K562 (cell line): ENCODE data around the gene MED15. TPM values are rescaled to one million over a fixed set of nuclear protein-coding genes. Genes with fewer than 3 reads are reported as not detected.

ENCODE experiments used
- BCOR ChIP-seq: fragments of 450-650 bp; IDR thresholded peaks from 2 replicates; pipeline ENCODE4 v1.6.1; 2016
- CCAR2 ChIP-seq: fragments of 200-400 bp; formaldehyde crosslinking; IDR thresholded peaks from 2 replicates; pipeline ENCODE4 v1.6.1; 2017; ENCODE audit warnings: mild to moderate bottlenecking, low read depth, low read length
- PHF8 ChIP-seq: fragments of 200-600 bp; sonication (generic); IDR thresholded peaks from 2 replicates; pipeline ENCODE4 v1.6.1; 2012; ENCODE audit warnings: mixed run types, mild to moderate bottlenecking, inconsistent platforms, low read length, moderate library complexity, borderline replicate concordance
- SMAD1 ChIP-seq: fragments of 150-350 bp; IDR thresholded peaks from 2 replicates; pipeline ENCODE4 v1.6.1; 2014; ENCODE audit warnings: low read length, low read depth; ENCODE audit not compliant: partially characterized antibody
- TBL1XR1 ChIP-seq, 2 experiments: IDR thresholded peaks; 2 replicates each; pipeline ENCODE4 v1.6.1; 2012; ENCODE audit warnings: improper control_type of control experiment in 2 of 2, low read length in 2 of 2, mild to moderate bottlenecking in 1 of 2
- ZNF668 ChIP-seq: fragments of 250-450 bp; sonication (Bioruptor Pico); IDR thresholded peaks from 2 replicates; pipeline ENCODE4 v1.8.0; 2022; ENCODE audit warnings: mild to moderate bottlenecking, inconsistent platforms
- polyA plus RNA-seq, 8 experiments: library from polyadenylated mRNA; depleted of rRNA in 4 of 8; stranded (reverse) in 5 of 8; unstranded in 3 of 8; fragments of >200 nt; fragmentation: Nextera tagmentation in 2 of 8; fragmentation: Illumina TruSeq in 1 of 8; extraction: Ambion mirVana in 2 of 8; extraction: Trizol in 1 of 8; gene quantifications; 2 replicates each; pipeline versions ENCODE4 v1.2.1 to v1.2.3, GENCODE V29; 2011 to 2014; ENCODE audit warnings: inconsistent platforms in 1 of 8, missing spikeins in 1 of 8
- total RNA-seq, 7 experiments: library from RNA; depleted of rRNA in 6 of 7; stranded (reverse); fragments of >200 nt in 6 of 7; fragmentation: Illumina TruSeq in 2 of 7; extraction: Trizol in 2 of 7; gene quantifications; 2 replicates each; pipeline versions ENCODE4 v1.2.1 to v1.2.3, GENCODE V29; 2011 to 2021; ENCODE audit warnings: low replicate concordance in 1 of 7
- TF ChIP-seq, protein P1 (sequence below), 2 experiments: IDR thresholded peaks; 2 replicates each; pipeline ENCODE4 v1.6.1; 2012; ENCODE audit warnings: improper control_type of control experiment in 2 of 2, low read depth in 2 of 2, low read length in 2 of 2, borderline replicate concordance in 1 of 2

The MED15 gene
- total and polyA plus RNA-seq, 9 of the 15 experiments (the other 6 are each of a cell fraction or from before 2014, with no cell fraction given): 4.0 to 271 (median 60.1) TPM

GRCh38 chr22:20509344-20510047, 2.1 kb downstream of the MED15 start (continued):
- TF ChIP-seq ZNF668 (CRISPR knock-in tag) (peak; percentile 67; the same call in 1 of the 2 replicates), TBL1XR1 (IDR thresholded peaks at IDR 0.05; ENCODE audit: low read length in 2 of 2) (peak in 1 of 2 experiments; percentile 74; a peak in 2 of 4 replicates), BCOR (no peak), CCAR2 (0 out of 2 replicates have a peak, but pooled peaks have one; percentile 90), PHF8 (0 out of 2 replicates have a peak, but pooled peaks have one; percentile 44), SMAD1 (peak; percentile 12)
- TF ChIP-seq, protein P1, sequence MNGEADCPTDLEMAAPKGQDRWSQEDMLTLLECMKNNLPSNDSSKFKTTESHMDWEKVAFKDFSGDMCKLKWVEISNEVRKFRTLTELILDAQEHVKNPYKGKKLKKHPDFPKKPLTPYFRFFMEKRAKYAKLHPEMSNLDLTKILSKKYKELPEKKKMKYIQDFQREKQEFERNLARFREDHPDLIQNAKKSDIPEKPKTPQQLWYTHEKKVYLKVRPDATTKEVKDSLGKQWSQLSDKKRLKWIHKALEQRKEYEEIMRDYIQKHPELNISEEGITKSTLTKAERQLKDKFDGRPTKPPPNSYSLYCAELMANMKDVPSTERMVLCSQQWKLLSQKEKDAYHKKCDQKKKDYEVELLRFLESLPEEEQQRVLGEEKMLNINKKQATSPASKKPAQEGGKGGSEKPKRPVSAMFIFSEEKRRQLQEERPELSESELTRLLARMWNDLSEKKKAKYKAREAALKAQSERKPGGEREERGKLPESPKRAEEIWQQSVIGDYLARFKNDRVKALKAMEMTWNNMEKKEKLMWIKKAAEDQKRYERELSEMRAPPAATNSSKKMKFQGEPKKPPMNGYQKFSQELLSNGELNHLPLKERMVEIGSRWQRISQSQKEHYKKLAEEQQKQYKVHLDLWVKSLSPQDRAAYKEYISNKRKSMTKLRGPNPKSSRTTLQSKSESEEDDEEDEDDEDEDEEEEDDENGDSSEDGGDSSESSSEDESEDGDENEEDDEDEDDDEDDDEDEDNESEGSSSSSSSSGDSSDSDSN (IDR thresholded peaks at IDR 0.05; ENCODE audit: borderline replicate concordance in 1 of 2, low read depth in 2 of 2, low read length in 2 of 2): peak in 1 of 2 experiments; percentile 84; a peak in 2 of 4 replicates
